Motor neuron (in vitro differentiated cells): Measurements from ENCODE around the gene ZNF493. TPM values are rescaled to one million over a fixed set of nuclear protein-coding genes. Genes with fewer than 3 reads are reported as not detected.

Experiments
- ATAC-seq, 8 experiments: fragments of 200-7000 bp; cut with Tn5 transposase; replicated peaks in 6 of 8; 2 replicates each; pipeline ENCODE4 v1.8.0; 2021; ENCODE audit warnings: mild to moderate bottlenecking in 8 of 8, moderate library complexity in 8 of 8
- H3K27ac ChIP-seq, 2 donors: fragments of 250-450 bp; sonication (Bioruptor Pico); 2 replicates each; pipeline ENCODE4 v1.9.0; 2021; ENCODE audit warnings: antibody characterized with exemption in 2 of 2, mild to moderate bottlenecking in 2 of 2, moderate library complexity in 1 of 2
- H3K4me1 ChIP-seq, 2 donors: fragments of 250-450 bp; sonication (Bioruptor Pico); replicated peaks in 1 of 2; 2 replicates each; pipeline ENCODE4 v1.6.1; 2021; ENCODE audit warnings: antibody characterized with exemption in 2 of 2, mild to moderate bottlenecking in 2 of 2, moderate library complexity in 1 of 2
- H3K4me3 ChIP-seq, 5 donors: fragments of 250-450 bp; sonication (Bioruptor Pico); 2 replicates each; pipeline ENCODE4 v1.9.0; 2021; ENCODE audit warnings: antibody characterized with exemption in 5 of 5, mild to moderate bottlenecking in 5 of 5, moderate library complexity in 4 of 5
- WGBS, 10 experiments: fragments of 450-650 bp; shearing (Covaris generic); methylation state at CpG; one replicate each; pipeline ENCODE4 v1.0.0; 2022; 5-methylcytosine and 5-hydroxymethylcytosine counted together
- in situ Hi-C, 9 experiments: fragments of 400-800 bp; cut with MboI; loops; one replicate each; pipeline ENCODE4 v1.15.0; 2021; ENCODE audit warnings: low sequenced_read_pairs in 9 of 9, low pct_unique_long_range_greater_than_20kb in 2 of 9; ENCODE audit not compliant: unreplicated experiment in 9 of 9
- total RNA-seq, 8 experiments: library from RNA; unstranded; fragments of 300-600 nt; gene quantifications; 2 replicates each; pipeline versions ENCODE4 v1.2.3 to v1.2.4, GENCODE V29; 2022

Gene ZNF493
- total RNA-seq, 8 experiments from 2014 or later = 5.6 to 48.1 (median 21.7) TPM

GRCh38 chr19:21432590-21432989 lies 35.7 kb downstream of the ZNF493 start:
- WGBS, 10 experiments = 40 to 80% (median 61%) methylated on average over 1 to 2 of the region's 2 CpGs; no CpG with 5 or more reads in 4 of the 10 experiments
- in situ Hi-C loops = no loop called here
- ATAC-seq = peak in 1 of 8 experiments; percentile 52
- Histone ChIP-seq H3K27ac (no peak overlapping the region), H3K4me1 (no peaks in the 10 kb centered on the region), H3K4me3 (no peak overlapping the region)

- no peak for ATAC-seq
- H3K4me1 ChIP-seq = no peaks in the 10 kb centered on the region
- no peak overlapping the region for H3K27ac ChIP-seq
- no peak overlapping the region for H3K4me3 ChIP-seq
- WGBS, 10 experiments = 11 to 87% (median 62%) methylated on average over 3 to 8 of the region's 8 CpGs
- in situ Hi-C loops = no loop called here
Measured at GRCh38 chr19:21434516-21434915, 37.6 kb downstream of the ZNF493 start.

- in situ Hi-C loops = no loop called here
- H3K4me3 ChIP-seq = no peak overlapping the region
- H3K27ac ChIP-seq = no peak overlapping the region
- ATAC-seq = no peak
- 25 to 91% (median 56%) methylated on average over 5 to 8 of the region's 8 CpGs; no CpG with 5 or more reads in 1 of the 10 experiments for WGBS, 10 experiments
- no peaks in the 10 kb centered on the region for H3K4me1 ChIP-seq
Measured at GRCh38 chr19:21434967-21435544, 38.1 kb downstream of the ZNF493 start.

GRCh38 chr19:21439201-21439751 lies 42.3 kb downstream of the ZNF493 start:
- in situ Hi-C loops = no loop called here
- peak in 1 of 8 experiments; percentile 26 for ATAC-seq
- 0 to 91% (median 29%) methylated on average over 1 to 4 of the region's 4 CpGs; no CpG with 5 or more reads in 1 of the 10 experiments for WGBS, 10 experiments
- no peak overlapping the region for H3K27ac ChIP-seq
- H3K4me3 ChIP-seq = no peak overlapping the region
- no peaks in the 10 kb centered on the region for H3K4me1 ChIP-seq

GRCh38 chr19:21440321-21440720 lies 43.4 kb downstream of the ZNF493 start:
- no peak for ATAC-seq
- Histone ChIP-seq H3K27ac (no peak overlapping the region), H3K4me3 (no peak overlapping the region), H3K4me1 (no peaks in the 10 kb centered on the region)
- in situ Hi-C loops = no loop called here
- 0 to 91% (median 60%) methylated on average over 1 to 9 of the region's 16 CpGs; no CpG with 5 or more reads in 3 of the 10 experiments for WGBS, 10 experiments

GRCh38 chr19:21451187-21451586 lies 54.3 kb downstream of the ZNF493 start:
- 8 to 100% (median 40%) methylated on average over 1 to 3 of the region's 3 CpGs; no CpG with 5 or more reads in 3 of the 10 experiments for WGBS, 10 experiments
- no peak for ATAC-seq
- Histone ChIP-seq H3K27ac (no peak overlapping the region), H3K4me1 (no peaks in the 10 kb centered on the region), H3K4me3 (no peak overlapping the region)
- in situ Hi-C loops = no loop called here

- H3K27ac ChIP-seq = no peak overlapping the region
- in situ Hi-C loops = no loop called here
- ATAC-seq = no peak
- no peaks in the 10 kb centered on the region for H3K4me1 ChIP-seq
- WGBS, 10 experiments = 14 to 90% (median 62%) methylated on average over 1 to 3 of the region's 3 CpGs; no CpG with 5 or more reads in 2 of the 10 experiments
- H3K4me3 ChIP-seq = no peak overlapping the region
Measured at GRCh38 chr19:21454901-21455300, 58.0 kb downstream of the ZNF493 start.

- no peak for ATAC-seq
- no peak overlapping the region for H3K27ac ChIP-seq
- in situ Hi-C loops = no loop called here
- no peak overlapping the region for H3K4me3 ChIP-seq
- no peaks in the 10 kb centered on the region for H3K4me1 ChIP-seq
Measured at GRCh38 chr19:21460686-21461085, 63.8 kb downstream of the ZNF493 start.

GRCh38 chr19:21462540-21462939 lies 65.6 kb downstream of the ZNF493 start:
- Histone ChIP-seq H3K4me3 (no peak overlapping the region), H3K27ac (no peak overlapping the region), H3K4me1 (no peaks in the 10 kb centered on the region)
- in situ Hi-C loops = no loop called here
- no peak for ATAC-seq
- WGBS, 10 experiments = 39 to 98% (median 70%) methylated on average over 1 to 13 of the region's 16 CpGs

- in situ Hi-C loops = no loop called here
- 10 to 83% (median 43%) methylated on average over 2 to 13 of the region's 38 CpGs; no CpG with 5 or more reads in 4 of the 10 experiments for WGBS, 10 experiments
- ATAC-seq = peak in 5 of 8 experiments; percentile 53 to 100 (median 98)
- Histone ChIP-seq H3K4me1 (no peaks in the 10 kb centered on the region), H3K27ac (peak overlapping the region in 1 of 2 donors; percentile 15), H3K4me3 (peak overlapping the region; percentile 17 to 61 (median 44))
Measured at GRCh38 chr19:21463449-21464105, 66.6 kb downstream of the ZNF493 start.

- Histone ChIP-seq H3K4me1 (no peaks in the 10 kb centered on the region), H3K4me3 (no peak overlapping the region), H3K27ac (no peak overlapping the region)
- in situ Hi-C loops = no loop called here
- ATAC-seq = no peak
- WGBS, 10 experiments = 40 to 100% (median 95%) methylated on average over 1 to 2 of the region's 8 CpGs; no CpG with 5 or more reads in 6 of the 10 experiments
Measured at GRCh38 chr19:21466627-21467026, 69.7 kb downstream of the ZNF493 start.

- in situ Hi-C loops = no loop called here
- ATAC-seq = no peak
- WGBS, 10 experiments = 57 to 100% (median 80%) methylated on average over 1 to 5 of the region's 5 CpGs; no CpG with 5 or more reads in 5 of the 10 experiments
Measured at GRCh38 chr19:21468791-21469190, 71.9 kb downstream of the ZNF493 start.

GRCh38 chr19:21472507-21472906 lies 75.6 kb downstream of the ZNF493 start:
- in situ Hi-C loops = no loop called here
- no peak for ATAC-seq
- no peaks in the 10 kb centered on the region for H3K4me1 ChIP-seq
- no peak overlapping the region for H3K27ac ChIP-seq
- H3K4me3 ChIP-seq = no peak overlapping the region

More at GRCh38 chr19:21468791-21469190, 71.9 kb downstream of the ZNF493 start:
- H3K4me1 ChIP-seq = no peaks in the 10 kb centered on the region
- no peak overlapping the region for H3K4me3 ChIP-seq
- H3K27ac ChIP-seq = no peak overlapping the region
